ENCODE results near the gene DNTTIP2. TPM values are rescaled to one million over a fixed set of nuclear protein-coding genes. Genes with fewer than 3 reads are reported as not detected.
A peak's percentile ranks its signal among the peaks of the same experiment; 100 is the strongest.
"Not testable (repeated sequence)": the region's sequence is repeated elsewhere in the genome, so short reads cannot be mapped to it uniquely, and the experiment has no call there.

DNTTIP2 gene
- total RNA-seq, 1 donor from 2014 or later = 48.2 TPM

DNA sequence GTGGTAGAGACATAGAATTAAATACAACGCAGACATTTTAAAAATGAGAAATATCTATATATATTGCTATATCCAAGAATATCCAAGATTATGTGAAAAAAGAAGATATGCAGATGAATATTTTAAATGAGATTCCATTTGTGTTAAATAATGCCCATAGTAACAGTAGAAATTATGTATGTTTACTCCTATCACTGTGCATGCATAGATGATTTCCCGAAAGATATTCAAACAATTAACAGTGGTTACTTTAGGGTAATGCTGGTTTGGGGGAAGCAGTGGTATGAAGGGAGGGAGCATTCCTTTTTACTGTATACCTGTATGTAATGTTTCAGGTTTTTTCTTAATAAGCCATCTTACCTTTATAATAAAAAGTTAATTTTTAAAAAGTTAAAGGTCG is 25.1 kb downstream of the DNTTIP2 start:
- TF ChIP-seq, protein P1, sequence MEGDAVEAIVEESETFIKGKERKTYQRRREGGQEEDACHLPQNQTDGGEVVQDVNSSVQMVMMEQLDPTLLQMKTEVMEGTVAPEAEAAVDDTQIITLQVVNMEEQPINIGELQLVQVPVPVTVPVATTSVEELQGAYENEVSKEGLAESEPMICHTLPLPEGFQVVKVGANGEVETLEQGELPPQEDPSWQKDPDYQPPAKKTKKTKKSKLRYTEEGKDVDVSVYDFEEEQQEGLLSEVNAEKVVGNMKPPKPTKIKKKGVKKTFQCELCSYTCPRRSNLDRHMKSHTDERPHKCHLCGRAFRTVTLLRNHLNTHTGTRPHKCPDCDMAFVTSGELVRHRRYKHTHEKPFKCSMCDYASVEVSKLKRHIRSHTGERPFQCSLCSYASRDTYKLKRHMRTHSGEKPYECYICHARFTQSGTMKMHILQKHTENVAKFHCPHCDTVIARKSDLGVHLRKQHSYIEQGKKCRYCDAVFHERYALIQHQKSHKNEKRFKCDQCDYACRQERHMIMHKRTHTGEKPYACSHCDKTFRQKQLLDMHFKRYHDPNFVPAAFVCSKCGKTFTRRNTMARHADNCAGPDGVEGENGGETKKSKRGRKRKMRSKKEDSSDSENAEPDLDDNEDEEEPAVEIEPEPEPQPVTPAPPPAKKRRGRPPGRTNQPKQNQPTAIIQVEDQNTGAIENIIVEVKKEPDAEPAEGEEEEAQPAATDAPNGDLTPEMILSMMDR (IDR thresholded peaks at IDR 0.05; ENCODE audit: insufficient read depth, low read length, poor library complexity, severe bottlenecking) = no peak
- H3K27me3 ChIP-seq (ENCODE audit: control insufficient read depth, insufficient read depth, low read length) = no peaks in the 10 kb centered on the region
- DNase-seq (ENCODE audit: low read depth) = no peak
- no peaks in the 10 kb centered on the region for H3K36me3 ChIP-seq (ENCODE audit: control insufficient read depth, insufficient read depth, low read length)
- H3K4me3 ChIP-seq (ENCODE audit: low read depth, low read length) = no peak overlapping the region

DNA sequence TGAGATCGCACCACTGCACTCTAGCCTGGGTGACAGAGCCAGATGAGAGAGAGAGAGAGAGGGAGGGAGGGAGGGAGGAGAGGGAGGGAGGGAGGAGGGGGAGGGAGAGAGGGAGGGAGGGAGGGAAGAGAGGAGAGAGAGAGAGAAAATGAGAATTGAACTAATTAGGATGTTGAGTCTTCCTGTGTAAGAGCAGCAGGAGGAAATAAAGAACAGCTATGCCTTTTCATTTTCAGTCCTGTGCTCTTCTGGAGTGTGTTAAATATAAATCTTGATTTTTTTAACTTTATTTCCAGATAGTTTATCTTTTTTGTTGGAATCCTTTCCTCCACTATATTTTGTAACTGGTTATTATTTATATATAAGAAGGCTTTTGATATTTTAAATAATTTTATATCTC is 27.1 kb downstream of the DNTTIP2 start:
- Histone ChIP-seq H3K36me3 (ENCODE audit: control insufficient read depth, insufficient read depth, low read length) (no peaks in the 10 kb centered on the region), H3K4me3 (ENCODE audit: low read depth, low read length) (no peak overlapping the region), H3K27me3 (ENCODE audit: control insufficient read depth, insufficient read depth, low read length) (no peaks in the 10 kb centered on the region)
- DNase-seq (ENCODE audit: low read depth) = no peak
- TF ChIP-seq, protein P1 (IDR thresholded peaks at IDR 0.05; ENCODE audit: insufficient read depth, low read length, poor library complexity, severe bottlenecking) = no peak

DNA sequence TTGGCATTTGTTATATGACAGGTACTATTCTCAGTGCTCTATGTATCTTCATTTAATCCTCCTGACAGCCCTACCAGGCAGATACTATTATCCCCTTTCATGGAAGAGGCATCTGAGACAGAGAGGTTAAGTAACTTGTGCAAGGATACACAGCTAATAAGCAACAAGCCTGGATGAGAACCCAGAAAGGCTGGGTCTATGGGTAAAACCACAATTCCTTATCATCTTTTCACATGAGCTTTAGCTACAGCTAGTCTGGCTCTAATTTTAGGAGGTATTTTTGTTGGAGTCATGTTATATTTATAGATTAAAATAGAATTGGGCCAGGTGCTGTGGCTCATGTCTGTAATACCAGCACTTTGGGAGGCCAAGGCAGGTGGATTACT is 27.7 kb downstream of the DNTTIP2 start:
- Histone ChIP-seq H3K4me3 (ENCODE audit: low read depth, low read length) (no peak overlapping the region), H3K27me3 (ENCODE audit: control insufficient read depth, insufficient read depth, low read length) (no peaks in the 10 kb centered on the region), H3K36me3 (ENCODE audit: control insufficient read depth, insufficient read depth, low read length) (no peaks in the 10 kb centered on the region)
- DNase-seq (ENCODE audit: low read depth) = no peak
- TF ChIP-seq, protein P1 (IDR thresholded peaks at IDR 0.05; ENCODE audit: insufficient read depth, low read length, poor library complexity, severe bottlenecking) = no peak

DNA sequence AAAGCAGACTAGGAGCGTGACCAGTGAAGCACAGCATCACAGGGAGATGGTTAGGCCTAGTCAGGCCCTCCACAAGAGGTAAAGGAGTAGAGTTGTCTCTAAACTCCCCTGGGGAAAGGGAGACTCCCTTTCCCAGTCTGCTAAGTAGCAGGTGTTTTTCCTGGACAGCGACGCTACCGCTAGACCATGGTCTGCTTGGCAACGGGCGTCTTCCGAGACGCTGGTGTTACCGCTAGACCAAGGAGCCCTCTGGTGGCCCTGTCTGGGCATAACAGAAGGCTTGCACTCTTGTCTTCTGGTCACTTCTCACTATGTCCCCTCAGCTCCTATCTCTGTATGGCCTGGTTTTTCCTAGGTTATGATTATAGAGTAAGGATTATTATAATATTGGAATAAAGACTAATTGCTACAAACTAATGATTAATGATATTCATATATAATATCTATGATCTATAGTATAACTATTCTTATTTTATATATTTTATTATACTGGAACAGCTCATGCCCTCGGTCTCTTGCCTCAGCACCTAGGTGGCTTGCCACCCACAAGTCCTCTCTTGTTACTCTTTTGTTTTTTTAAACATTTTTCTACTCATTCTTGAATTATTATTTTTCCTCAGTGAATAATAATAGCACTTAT is 28.2 kb downstream of the DNTTIP2 start:
- not testable (repeated sequence) for H3K36me3 ChIP-seq (ENCODE audit: control insufficient read depth, insufficient read depth, low read length); H3K27me3 ChIP-seq (ENCODE audit: control insufficient read depth, insufficient read depth, low read length); H3K4me3 ChIP-seq (ENCODE audit: low read depth, low read length); DNase-seq (ENCODE audit: low read depth)
- TF ChIP-seq, protein P1 (IDR thresholded peaks at IDR 0.05; ENCODE audit: insufficient read depth, low read length, poor library complexity, severe bottlenecking) = peak; percentile 27

DNA sequence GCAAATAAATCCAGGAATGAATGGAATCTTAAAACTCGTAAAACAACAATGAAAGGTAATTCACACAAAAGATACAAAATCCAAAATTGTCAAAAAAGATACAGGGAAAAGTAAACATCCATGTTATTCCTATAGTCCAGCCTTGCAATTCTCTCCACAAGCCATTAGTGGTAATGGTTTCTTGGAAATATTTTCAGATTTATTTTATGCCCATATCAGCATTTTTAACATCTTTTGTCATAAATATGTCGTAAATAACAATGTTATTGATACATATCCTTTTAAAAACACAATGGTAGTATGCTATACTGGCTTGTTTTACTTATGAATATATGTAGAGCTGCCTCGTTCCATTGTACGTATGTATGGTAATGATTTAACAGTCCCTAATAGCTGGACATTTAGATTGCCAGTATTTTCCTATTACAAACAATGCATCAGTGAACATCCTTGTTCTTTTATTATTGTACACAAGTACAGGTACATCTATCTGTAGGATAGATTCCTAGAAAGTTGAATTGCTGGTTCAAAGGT is 30.6 kb downstream of the DNTTIP2 start:
- TF ChIP-seq, protein P1 (IDR thresholded peaks at IDR 0.05; ENCODE audit: insufficient read depth, low read length, poor library complexity, severe bottlenecking) = no peak
- Histone ChIP-seq H3K4me3 (ENCODE audit: low read depth, low read length) (peak overlapping the region; percentile 88), H3K36me3 (ENCODE audit: control insufficient read depth, insufficient read depth, low read length) (no peaks in the 10 kb centered on the region), H3K27me3 (ENCODE audit: control insufficient read depth, insufficient read depth, low read length) (no peaks in the 10 kb centered on the region)
- DNase-seq (ENCODE audit: low read depth) = no peak

DNA sequence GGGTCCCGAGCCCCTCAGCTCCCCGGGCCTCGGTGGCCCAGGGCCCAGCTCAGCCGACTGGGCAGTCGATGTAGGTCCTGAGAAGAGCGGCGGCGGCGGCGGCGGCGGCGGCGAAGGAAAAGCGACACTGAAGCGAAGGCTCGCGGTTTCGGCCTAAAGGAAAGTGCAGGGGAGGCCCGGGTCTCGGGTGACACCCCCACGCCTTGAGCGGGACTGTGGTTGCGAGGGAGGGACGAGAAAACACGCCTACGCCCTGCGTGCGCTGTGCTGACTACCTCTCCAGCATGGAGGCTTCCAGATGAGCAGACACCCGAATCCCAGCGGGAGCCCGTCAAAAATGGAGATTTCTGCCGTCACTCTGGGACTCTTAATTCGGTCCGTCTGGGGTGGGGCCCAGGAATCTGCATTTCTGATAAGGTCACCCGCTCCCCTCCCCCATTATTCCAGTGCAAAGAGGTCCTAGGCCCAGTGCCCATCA is 31.2 kb downstream of the DNTTIP2 start:
- Histone ChIP-seq H3K27me3 (ENCODE audit: control insufficient read depth, insufficient read depth, low read length) (no peaks in the 10 kb centered on the region), H3K4me3 (ENCODE audit: low read depth, low read length) (peak overlapping the region; percentile 88), H3K36me3 (ENCODE audit: control insufficient read depth, insufficient read depth, low read length) (no peaks in the 10 kb centered on the region)
- no peak for DNase-seq (ENCODE audit: low read depth)
- TF ChIP-seq, protein P1 (IDR thresholded peaks at IDR 0.05; ENCODE audit: insufficient read depth, low read length, poor library complexity, severe bottlenecking) = no peak
